Embryonic facial prominence (tissue), 1 donor: ENCODE measurements around the gene MFAP1.
A peak's percentile ranks its signal among the peaks of the same experiment; 100 is the strongest.
"Not testable (repeated sequence)": the region's sequence is repeated elsewhere in the genome, so short reads cannot be mapped to it uniquely, and the experiment has no call there.

ENCODE experiments used
- DNase-seq: peaks from one replicate; pipeline ENCODE4 v3.0.0-alpha.2; 2016; ENCODE audit errors: extremely low spot score

Gene MFAP1, protein sequence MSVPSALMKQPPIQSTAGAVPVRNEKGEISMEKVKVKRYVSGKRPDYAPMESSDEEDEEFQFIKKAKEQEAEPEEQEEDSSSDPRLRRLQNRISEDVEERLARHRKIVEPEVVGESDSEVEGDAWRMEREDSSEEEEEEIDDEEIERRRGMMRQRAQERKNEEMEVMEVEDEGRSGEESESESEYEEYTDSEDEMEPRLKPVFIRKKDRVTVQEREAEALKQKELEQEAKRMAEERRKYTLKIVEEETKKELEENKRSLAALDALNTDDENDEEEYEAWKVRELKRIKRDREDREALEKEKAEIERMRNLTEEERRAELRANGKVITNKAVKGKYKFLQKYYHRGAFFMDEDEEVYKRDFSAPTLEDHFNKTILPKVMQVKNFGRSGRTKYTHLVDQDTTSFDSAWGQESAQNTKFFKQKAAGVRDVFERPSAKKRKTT

DNA sequence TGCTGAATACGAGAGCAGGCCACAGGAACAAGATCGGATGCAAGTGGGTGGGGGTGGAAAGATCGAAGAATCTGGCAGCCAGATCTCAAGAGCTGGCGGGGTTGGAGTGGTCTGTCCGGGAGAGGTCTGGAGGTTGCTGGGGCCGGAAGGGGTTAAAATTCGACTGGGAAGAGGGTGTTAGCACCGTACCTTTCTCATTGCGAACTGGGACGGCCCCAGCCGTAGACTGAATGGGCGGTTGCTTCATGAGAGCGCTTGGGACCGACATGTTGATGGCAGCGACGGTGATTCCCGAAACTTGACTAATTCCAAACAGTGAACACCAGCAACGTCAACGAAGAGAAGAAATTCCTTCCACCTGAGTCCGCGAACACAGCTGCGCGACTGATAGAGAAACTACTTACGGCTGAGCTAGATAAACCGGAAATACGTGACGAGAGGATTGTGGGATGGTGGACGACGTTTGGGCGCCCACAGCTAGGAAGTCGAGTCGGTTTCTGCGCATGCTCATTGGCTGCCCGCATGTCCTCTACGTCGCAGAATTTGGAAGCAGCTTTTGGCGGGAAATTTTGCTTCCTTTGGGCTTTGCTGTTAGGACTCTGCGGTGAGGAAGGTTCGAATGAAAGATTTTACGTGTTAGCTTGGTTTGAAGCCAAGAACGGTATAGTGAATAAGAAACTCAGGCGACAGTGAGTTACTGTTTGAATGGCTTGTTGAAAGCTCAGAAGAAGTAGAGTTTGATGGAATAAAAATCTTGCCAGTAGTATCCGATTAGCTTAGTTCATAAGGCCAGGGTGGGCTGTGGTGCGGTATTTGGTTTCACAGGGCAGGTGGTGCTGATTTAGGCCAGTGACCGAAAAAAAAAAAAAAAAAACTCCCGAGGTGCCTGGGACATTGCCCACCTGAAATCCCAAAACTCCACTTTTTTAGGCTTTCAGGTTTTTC lies at the start of gene MFAP1:
MFAP1 (minus strand) TSS at position 389 of the 945 bp plus-strand sequence; CDS start at position 268, 121 bp downstream.
- peak; percentile 95 for DNase-seq

DNA sequence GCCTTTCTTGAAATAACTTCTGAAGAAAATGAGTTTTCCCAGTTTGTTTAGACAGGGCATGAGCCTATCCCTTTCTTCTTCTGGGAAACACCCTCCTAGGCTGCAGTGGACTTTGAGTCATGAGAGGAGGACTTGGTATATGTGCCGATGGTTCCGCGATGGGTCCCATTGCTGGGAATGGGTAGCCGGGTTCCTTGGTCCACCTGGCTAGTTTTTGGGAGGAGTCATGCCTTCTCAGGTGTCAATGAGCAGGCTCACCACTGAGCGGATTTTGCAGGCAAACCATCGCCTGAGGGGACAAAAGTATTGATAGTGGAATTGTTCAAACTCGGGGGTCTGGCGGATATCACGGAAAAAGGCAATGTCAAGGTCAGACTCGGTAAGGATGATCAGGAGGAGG lies 49.2 kb upstream of the MFAP1 start:
- DNase-seq = no peak

DNA sequence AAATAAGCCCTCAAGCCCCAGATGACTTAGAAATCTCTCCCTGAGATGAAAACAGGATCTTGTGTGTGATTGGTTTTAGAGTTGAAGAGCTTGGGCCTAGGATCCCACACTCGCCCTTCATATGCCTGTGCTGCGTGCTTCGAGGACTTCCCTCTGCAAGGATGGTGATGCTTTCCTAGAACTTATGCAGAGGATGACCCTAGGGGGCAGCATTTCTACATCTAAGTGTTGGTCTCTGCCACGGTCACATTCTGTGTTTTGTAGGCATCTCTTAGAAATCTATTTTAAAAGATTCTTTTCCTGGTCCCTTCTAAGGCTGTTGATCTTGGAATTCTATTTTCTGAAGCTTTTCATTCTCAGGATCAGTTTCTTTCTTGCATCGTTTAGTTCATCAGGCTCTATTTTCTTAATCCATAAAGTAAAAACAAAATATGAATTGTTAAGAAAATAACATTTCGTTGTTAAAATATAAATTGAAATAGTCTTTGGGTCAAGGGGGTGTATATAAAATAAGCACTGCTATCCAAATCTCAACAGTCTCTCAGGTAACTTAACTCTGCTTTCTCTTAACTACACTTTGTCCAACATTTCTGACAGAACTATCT lies 48.0 kb upstream of the MFAP1 start:
- peak; percentile 45 for DNase-seq

DNA sequence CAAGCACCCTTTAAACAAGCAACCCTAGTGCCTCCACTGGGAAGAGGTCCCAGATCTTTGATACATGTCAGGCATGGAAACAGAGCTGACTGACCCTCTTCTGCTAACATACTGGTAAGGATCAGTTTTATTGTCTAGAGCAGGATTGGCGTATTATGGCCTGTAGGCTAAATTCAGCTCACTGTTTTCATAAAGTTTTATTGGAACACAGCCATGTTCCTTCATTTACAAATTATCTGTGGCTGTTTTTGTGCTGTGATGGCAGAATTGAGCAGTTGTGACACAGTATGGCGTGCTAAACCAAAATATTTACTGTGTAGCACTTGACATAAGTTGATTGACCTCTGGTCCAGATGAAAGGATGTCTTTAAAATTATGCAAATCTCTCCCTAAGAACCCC lies 47.3 kb upstream of the MFAP1 start:
- DNase-seq = no peak

DNA sequence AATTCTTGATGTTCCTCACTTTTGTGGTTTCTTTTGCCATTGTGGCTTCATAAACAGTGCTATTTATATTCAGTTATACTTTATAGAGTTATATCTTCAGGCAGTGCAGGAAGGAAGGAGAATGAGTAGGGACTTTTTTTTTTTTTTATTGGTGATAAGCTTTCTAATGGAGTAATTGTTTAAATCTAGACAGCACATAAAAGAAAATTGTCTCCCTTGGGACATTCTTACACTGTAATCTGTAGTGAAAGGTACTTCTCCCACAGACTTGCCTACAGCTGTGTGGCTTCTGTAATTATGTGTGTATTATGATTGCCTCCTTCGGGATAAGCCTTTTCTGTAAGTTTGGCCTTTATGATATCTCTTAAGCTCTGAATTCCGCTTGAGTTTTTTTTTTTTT lies 43.9 kb upstream of the MFAP1 start:
- DNase-seq = no peak

DNA sequence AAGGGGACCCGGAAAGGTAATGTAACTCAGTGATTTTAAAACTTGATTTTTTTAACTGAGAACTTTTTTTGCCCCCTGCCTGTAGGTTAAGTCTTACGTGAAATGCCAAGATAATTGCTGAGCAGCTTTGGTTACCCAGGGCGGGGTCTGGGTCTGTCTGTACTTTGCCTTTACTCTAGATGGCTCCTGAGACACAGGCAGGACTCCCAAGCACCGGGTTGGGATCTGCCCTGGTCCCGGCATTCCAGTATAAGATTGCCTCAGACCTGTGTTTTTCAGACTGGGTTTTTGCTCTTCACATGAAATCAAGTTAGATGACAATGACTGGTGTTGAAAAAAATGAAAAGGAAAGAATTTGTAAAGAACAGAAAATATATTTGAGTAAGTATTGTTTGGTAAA lies 42.6 kb upstream of the MFAP1 start:
- DNase-seq = no peak

DNA sequence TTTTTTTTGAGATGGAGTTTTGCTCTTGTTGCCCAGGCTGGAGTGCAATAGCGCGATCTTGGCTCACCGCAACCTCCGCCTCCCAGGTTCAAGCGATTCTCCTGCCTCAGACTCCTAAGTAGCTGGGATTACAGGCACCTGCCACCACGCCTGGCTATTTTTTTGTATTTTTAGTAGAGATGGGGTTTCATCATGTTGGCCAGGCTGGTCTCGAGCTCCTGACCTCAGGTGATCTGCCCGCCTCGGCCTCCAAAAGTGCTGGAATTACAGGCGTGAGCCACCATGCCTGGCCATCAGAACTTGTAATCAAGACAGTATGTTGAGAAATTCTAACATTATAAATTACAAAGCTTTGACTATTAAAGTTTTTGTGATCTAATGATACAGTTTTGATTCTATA lies 42.1 kb upstream of the MFAP1 start:
- not testable (repeated sequence) for DNase-seq

DNA sequence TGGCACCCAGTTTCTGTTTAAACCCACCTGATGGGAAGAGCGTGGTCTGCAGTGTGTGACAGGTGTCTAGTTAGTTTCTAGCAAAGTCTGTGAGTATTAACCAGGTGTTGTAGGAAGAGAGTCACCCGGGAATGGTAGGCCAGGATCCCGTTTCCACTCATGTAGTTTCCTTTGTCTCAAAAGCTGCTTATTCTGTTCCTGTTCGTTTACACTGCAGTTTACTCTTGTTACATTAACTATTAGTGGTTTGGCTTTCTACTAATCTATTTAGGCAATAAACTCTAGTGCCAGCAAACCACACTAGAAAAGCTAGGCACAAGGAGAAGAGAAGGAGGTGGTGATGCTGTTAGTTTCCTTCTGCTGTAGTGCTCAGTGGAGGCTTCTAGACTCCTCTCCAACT lies 35.1 kb upstream of the MFAP1 start:
- no peak for DNase-seq

DNA sequence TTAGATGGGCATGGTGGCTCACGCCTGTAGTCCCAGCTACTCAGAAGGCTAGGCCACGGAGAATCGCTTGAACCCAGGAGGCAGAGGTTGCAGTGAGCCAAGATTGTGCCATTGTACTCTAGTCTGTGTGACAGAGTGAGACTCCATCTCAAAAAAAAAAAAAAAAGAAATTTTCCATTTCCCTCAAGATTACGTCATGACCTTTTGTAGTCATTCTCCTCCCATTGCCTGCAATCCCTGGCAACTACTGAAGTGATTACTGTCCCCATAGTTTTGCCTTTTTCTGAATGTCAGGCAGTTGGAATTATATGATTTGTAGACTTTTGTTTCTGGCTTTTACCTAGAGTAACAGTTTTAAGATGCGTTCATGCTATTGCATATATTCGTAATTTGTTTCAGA lies 30.3 kb upstream of the MFAP1 start:
- DNase-seq = no peak

DNA sequence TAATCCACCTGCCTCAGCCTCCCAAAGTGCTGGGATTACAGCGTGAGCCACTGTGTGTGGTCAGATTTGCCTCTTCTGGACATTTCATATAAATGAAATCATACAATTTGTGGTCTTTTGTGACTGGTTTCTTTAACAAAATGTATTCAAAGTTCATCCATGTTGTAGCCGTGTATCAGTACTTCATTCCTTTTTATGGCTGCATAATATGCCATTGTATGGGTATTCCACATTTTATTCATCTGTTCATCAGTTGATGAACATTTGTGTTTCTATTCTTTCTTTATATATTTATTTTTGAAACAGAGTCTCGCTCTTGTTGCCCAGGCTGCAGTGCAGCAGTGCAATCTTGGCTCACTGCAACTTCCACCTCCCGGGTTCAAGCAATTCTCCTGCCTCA lies 28.1 kb upstream of the MFAP1 start:
- DNase-seq = no peak

DNA sequence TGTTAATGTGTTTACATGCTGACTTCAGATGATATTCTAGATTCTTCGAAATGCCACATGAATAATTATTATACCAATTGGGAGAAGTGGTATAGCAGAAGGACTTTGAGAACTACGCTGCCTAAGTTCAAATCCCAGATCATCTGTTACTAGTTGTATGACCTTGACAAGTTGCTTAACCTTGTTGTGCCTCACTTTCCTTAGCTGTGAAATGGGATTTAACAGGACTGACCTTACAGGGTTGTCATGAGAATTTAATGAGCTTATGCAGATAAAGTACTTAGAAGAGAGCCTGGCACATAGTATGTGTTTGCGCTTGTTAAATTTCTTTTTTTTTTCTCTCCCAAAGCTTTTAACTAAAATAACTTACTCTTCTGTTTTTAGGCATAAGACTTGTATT lies 26.8 kb upstream of the MFAP1 start:
- DNase-seq = no peak

DNA sequence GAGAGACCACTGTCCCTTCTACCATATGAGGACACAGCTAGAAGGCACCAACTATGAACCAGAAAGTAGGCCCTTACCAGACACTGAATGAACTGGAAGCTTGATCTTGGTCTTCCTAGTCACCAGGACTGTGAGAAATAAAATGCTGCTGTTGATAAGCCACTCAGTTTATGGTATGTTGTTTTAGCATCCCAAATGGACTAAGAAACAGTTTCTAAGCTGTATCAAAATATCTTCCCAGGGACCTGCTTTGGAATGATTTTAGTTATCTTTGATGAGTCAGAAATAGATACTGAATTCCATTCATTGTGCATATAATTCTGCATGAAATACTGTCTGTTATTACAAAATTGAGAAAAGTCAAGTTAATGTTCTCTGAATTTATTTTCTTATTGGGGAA lies 20.9 kb upstream of the MFAP1 start:
- no peak for DNase-seq

DNA sequence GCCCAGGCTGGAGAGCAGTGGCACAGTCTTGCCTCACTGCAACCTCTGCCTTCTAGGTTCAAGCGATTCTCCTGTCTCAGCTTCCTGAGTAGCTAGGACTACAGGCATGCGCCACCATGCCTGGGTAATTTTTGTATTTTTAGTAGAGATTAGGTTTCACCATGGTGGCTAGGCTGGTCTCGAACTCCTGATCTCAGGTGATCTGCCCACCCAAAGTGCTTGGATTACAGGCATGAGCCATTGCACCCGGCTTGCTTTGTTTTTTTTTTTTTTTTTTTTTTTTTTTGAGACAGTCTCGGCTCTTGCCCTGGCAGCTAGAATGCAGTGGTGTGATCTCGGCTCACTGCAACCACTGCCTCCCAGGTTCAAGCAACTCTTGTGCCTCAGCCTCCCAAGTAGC lies 8.0 kb upstream of the MFAP1 start:
- not testable (repeated sequence) for DNase-seq

DNA sequence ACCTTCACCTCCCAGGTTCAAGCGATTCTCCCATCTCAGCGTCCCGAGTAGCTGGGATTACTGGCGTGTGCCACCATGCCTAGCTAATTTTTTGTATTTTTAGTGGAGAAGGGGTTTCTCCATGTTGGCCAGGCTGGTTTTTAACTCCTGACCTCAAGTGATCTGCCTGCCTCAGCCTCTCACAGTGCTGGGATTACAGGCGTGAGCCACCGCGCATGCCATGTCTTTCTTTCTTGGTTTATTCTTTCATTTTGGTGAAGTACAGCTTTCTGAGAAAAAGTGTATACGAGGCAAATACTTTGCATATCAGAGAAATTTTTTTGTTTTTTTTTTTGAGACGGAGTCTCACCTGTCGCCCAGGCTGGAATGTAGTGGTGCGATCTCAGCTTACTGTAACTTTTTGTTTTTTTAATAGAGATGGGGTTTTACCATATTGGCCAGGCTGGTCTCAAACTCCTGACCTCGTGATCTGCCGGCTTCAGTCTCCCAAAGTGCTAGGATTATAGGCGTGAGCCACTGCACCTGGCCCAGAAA lies 7.1 kb upstream of the MFAP1 start:
- not testable (repeated sequence) for DNase-seq

DNA sequence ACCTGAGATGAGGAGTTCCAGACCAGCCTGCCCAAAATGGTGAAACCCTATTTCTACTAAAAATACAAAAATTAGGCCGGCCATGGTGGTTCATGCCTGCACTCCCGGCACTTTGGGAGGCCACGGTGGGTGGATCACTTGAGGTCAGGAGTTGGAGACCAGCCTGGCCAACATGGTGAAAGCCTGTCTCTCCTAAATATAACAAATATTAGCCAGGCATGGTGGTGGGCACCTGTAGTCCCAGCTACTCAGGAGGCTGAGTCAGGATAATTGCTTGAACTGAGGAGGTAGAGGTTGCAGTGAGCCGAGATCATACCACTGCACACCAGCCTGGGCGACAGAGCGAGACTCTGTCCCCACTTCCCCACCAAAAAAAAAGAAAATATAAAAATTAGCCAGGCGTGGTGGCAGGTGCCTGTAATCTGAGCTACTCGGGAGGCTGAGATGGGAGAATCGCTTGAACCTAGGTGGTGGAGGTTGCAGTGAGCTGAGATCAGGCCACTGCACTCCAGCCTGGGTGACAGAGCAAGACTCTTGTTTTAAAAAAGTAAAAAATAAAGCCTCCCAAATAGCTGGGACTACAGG lies 6.3 kb upstream of the MFAP1 start:
- DNase-seq = not testable (repeated sequence)

DNA sequence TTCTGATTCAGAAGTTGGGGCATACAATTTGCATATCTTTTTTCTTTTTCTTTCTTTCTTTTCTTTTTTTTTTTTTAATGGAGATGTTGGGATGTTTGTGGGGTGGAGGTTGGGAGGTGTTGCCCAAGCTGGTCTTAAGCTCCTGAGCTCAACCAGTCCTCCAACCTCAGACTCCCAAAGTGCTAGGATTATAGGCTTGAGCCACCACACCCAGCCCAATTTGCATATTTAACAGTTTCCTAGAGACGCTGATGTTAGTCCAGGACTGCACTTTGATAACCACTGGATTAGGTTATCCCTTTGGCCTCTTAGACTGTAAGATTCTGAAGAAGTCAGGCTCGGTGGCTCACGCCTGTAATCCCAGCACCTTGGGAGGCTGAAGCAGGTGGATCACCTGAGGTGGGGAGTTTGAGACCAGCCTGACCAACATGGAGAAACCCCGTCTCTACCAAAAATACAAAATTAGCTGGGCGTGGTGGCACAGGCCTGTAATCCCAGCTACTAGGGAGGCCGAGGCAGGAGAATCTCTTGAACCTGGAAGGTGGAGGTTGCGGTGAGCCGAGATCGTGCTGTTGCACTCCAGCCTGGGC lies 5.6 kb upstream of the MFAP1 start:
- not testable (repeated sequence) for DNase-seq

DNA sequence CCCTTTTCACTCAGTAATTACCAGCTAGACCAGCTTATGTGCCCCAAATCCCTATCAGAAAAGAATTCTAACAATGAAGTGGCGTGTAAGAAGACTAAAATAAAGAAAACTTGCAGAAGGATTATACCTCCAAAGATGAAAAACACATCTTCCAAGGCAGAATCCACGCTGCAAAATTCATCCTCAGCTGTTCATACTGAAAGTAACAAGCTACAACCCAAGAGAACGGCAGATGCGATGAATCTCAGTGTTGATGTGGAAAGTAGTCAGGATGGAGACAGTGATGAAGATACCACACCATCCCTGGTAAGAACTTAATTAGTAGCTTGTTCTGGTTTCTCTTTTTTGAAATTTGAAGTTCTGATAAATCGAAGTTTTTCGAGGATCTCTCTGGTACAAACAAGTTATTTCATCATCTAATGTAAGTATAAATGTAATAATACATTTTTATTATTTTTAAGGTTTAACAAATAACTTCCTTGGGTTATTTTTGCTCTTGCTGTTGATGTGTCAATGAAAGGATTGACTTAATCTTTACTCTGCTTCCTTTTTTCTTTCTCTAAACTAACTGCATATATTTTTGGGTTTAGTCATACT lies 3.7 kb upstream of the MFAP1 start:
- DNase-seq = no peak

DNA sequence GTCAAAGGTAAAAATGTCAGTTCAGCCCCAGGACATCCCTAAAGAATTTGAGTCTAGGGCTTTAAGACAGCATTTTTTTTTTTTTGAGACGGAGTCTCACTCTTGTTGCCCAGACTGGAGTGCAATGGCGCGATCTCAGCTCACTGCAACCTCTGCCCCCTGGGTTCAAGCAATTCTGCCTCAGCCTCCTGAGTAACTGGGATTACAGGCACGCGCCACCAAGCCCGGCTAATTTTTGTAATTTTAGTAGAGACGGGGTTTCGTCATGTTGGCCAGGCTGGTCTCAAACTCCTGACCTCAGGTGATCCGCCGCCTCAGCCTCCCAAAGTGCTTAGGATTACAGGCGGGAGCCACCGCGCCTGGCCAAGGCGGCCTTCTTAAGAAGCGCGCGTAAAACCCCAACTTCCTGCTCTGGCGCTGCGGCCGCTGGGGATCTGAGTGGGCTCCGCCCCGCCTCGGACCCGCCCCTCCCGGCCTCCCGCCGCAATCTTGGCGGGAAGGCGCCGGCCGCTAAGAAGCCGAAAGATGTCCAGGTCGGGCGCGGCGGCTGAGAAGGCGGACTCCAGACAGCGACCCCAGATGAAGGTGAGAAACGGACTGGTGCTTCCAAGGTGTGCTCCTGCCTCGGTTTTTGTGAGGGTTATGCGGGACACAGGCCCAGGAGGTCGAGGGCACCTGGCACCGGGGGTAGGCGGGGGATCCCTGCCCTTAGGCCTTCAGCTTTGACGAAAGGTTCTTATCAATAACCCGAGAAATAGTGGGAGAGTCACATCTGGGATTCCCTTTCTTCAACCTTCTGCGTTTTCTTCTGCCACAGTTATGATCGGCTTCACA lies 2.2 kb upstream of the MFAP1 start, which contains the start of gene WDR76:
WDR76 (plus strand) TSS at position 495 of the 834 bp plus-strand sequence; CDS start at position 526, 31 bp downstream.
- peak; percentile 22 for DNase-seq

DNA sequence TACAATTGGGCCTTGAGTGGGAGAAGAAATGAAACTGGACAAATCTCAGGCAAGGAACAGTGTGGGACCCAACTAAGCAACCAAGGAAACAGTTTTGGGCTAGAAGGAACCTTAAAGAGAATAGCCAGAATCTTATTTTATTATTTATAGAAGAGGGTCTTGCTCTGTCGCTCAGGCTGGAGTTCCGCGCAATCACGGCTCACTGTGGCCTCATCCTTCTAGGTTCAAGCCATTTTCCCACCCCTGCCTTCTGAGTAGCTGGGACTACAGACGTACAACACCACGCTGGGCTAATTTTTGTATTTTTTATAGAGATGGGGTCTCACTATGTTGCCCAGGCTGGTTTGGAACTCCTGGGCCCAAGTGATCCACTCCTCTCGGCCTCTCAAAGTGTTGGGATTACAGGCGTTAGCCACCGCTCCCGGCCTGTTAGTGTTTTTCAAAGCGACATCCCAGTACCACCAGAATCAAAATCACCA lies 1.6 kb upstream of the MFAP1 start:
- DNase-seq = no peak

DNA sequence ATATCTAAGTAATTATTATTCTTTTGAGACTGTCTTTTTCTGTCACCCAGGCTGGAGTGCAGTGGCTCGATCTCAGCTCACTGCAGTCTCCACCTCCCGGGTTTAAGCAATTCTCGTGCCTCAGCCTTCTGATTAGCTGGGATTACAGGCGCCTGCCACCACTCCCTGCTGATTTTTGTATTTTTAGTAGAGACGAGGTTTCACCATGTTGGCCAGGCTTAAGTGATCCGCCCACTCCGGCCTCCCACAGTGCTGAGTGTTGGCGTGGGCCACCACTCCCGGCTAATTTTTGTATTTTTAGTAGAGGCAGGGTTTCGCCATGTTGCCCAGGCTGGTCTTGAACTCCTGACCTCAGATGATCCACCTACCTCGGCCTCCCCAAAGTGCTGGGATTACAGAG lies 815 bp upstream of the MFAP1 start:
- not testable (repeated sequence) for DNase-seq
